Stimulated activated CD4-positive, alpha-beta T cell treated with anti-CD3 and anti-CD28 coated beads, Interleukin-15, amount 100 ng/mL, for 24 hours (primary cell): ENCODE results near the gene UPK3B.
"Not testable (repeated sequence)": the region's sequence is repeated elsewhere in the genome, so short reads cannot be mapped to it uniquely, and the experiment has no call there.

Experiments
- DNase-seq: peaks from one replicate; pipeline ENCODE4 v3.0.0-alpha.2; 2020

Gene UPK3B

GRCh38 chr7:76492139-76492538, 18.2 kb upstream of the UPK3B start:
- not testable (repeated sequence) for DNase-seq

- DNase-seq = not testable (repeated sequence)
Measured at GRCh38 chr7:76495717-76496116, 14.6 kb upstream of the UPK3B start.

GRCh38 chr7:76497918-76498582, 12.3 kb upstream of the UPK3B start:
- DNase-seq = not testable (repeated sequence)

- DNase-seq = not testable (repeated sequence)
Measured at GRCh38 chr7:76498583-76499200, 11.7 kb upstream of the UPK3B start.

GRCh38 chr7:76499201-76499923, 11.0 kb upstream of the UPK3B start:
- not testable (repeated sequence) for DNase-seq

GRCh38 chr7:76499924-76500241, 10.5 kb upstream of the UPK3B start:
- DNase-seq = not testable (repeated sequence)

GRCh38 chr7:76502224-76502623, 8.1 kb upstream of the UPK3B start:
- DNase-seq = not testable (repeated sequence)

GRCh38 chr7:76502836-76503235, 7.5 kb upstream of the UPK3B start:
- not testable (repeated sequence) for DNase-seq

GRCh38 chr7:76503244-76503643, 7.1 kb upstream of the UPK3B start:
- DNase-seq = not testable (repeated sequence)

GRCh38 chr7:76504351-76505167, 5.8 kb upstream of the UPK3B start:
- not testable (repeated sequence) for DNase-seq

GRCh38 chr7:76505168-76506080, 4.9 kb upstream of the UPK3B start:
- no peak for DNase-seq

GRCh38 chr7:76506081-76506440, 4.3 kb upstream of the UPK3B start:
- no peak for DNase-seq

GRCh38 chr7:76506643-76507042, 3.7 kb upstream of the UPK3B start:
- not testable (repeated sequence) for DNase-seq

- no peak for DNase-seq
Measured at GRCh38 chr7:76507723-76508406, 2.5 kb upstream of the UPK3B start.

GRCh38 chr7:76511200-76511910, 1.0 kb downstream of the UPK3B start:
- DNase-seq = not testable (repeated sequence)

GRCh38 chr7:76511911-76512885, 1.8 kb downstream of the UPK3B start:
- DNase-seq = not testable (repeated sequence)

GRCh38 chr7:76512941-76513816, 2.8 kb downstream of the UPK3B start:
- DNase-seq = no peak
